HAP-1 (cell line): ENCODE results near the gene TFF2.

Source experiments
- DNase-seq, 2 experiments: peaks; one replicate each; pipeline ENCODE4 v3.0.0-alpha.2; 2016 to 2020; ENCODE audit warnings: low spot score in 2 of 2
- H3K27me3 ChIP-seq: fragments of 250-450 bp; sonication (Bioruptor Pico); 2 replicates; pipeline ENCODE4 v1.5.1; 2020; ENCODE audit warnings: low read depth, mild to moderate bottlenecking, moderate library complexity
- H3K36me3 ChIP-seq: fragments of 250-450 bp; sonication (Bioruptor Pico); replicated peaks from 2 replicates; pipeline ENCODE4 v1.5.1; 2020; ENCODE audit warnings: mild to moderate bottlenecking
- H3K4me1 ChIP-seq: fragments of 250-450 bp; sonication (Bioruptor Pico); 2 replicates; pipeline ENCODE4 v1.5.1; 2020; ENCODE audit warnings: mild to moderate bottlenecking
- H3K4me3 ChIP-seq: fragments of 250-450 bp; sonication (Bioruptor Pico); 2 replicates; pipeline ENCODE4 v1.5.1; 2020; ENCODE audit warnings: mild to moderate bottlenecking, moderate library complexity
- H3K9me3 ChIP-seq: fragments of 250-450 bp; sonication (Bioruptor Pico); 2 replicates; pipeline ENCODE4 v1.5.1; 2020; ENCODE audit warnings: mild to moderate bottlenecking, moderate library complexity
- in situ Hi-C: fragments of 300-500 bp; cut with MboI; formaldehyde crosslinking; loops from 3 replicates; pipeline ENCODE4 v1.14.3; 2020; ENCODE audit warnings: low sequenced_read_pairs, inconsistent platforms, mixed read lengths

Gene TFF2

DNA sequence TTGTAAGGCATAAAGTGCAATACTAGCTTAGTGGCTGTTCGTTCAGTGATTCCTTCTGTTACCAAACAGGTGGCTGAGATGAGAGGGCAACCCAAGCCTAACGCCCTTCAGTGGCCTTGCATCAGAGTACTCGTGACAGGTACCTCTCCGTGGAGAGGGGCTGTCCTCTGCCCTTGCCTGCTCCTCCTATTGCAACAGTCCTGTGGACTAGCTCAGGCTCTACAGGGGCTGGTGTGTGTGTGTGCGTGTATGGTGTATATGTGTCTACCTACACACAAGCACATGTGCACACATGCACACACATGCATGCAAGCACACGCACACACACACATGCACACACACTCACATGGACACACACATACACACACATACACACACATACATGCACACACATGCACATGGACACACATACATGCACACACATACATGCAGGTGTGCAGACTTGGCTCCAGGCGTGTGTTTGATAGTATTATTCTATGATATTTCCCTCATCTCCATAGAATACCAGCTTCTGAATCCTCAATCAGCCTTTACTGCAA, 50.7 kb downstream of the TFF2 start:
- H3K36me3 ChIP-seq, result no peaks in the 10 kb centered on the region
- DNase-seq, result no peak
- in situ Hi-C loops, result no loop called here
- no peaks in the 10 kb centered on the region for H3K9me3 ChIP-seq
- H3K4me3 ChIP-seq, result no peak overlapping the region
- no peaks in the 10 kb centered on the region for H3K27me3 ChIP-seq
- H3K4me1 ChIP-seq, result no peaks in the 10 kb centered on the region

- Histone ChIP-seq H3K36me3 (no peaks in the 10 kb centered on the region), H3K9me3 (no peaks in the 10 kb centered on the region), H3K27me3 (no peaks in the 10 kb centered on the region), H3K4me3 (no peak overlapping the region), H3K4me1 (no peaks in the 10 kb centered on the region)
- in situ Hi-C loops, result no loop called here
- no peak for DNase-seq
Observed at GRCh38 chr21:42299324-42300044, 51.3 kb downstream of the TFF2 start.

DNA sequence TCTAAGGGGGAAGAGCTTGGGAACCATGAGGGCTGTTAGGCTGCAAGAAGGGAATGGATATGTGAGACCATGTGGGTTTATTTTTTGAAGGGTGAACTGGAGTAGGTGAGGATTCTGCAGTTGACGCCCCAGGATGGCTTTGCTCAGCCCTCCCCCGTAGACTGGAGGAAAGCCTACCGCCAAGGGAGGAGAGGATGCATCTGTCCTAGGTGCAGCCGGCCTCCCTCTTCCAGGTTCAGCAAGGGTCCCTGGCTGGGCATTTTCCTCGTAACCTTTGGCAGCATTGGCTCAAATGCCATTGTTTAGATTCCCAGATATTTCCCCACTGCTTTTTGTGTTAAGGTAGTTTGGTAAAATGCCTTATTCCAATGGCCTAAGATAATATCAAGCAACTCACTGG, 52.1 kb downstream of the TFF2 start:
- H3K36me3 ChIP-seq, result no peaks in the 10 kb centered on the region
- no peaks in the 10 kb centered on the region for H3K9me3 ChIP-seq
- in situ Hi-C loops, result no loop called here
- DNase-seq, result no peak
- H3K27me3 ChIP-seq, result no peaks in the 10 kb centered on the region
- H3K4me3 ChIP-seq, result no peak overlapping the region
- H3K4me1 ChIP-seq, result no peaks in the 10 kb centered on the region

- no peak overlapping the region for H3K4me3 ChIP-seq
- H3K36me3 ChIP-seq, result no peaks in the 10 kb centered on the region
- H3K27me3 ChIP-seq, result no peaks in the 10 kb centered on the region
- no peaks in the 10 kb centered on the region for H3K4me1 ChIP-seq
- no peak for DNase-seq
- in situ Hi-C loops, result no loop called here
- no peaks in the 10 kb centered on the region for H3K9me3 ChIP-seq
Observed at GRCh38 chr21:42298237-42298636, 52.6 kb downstream of the TFF2 start.

DNA sequence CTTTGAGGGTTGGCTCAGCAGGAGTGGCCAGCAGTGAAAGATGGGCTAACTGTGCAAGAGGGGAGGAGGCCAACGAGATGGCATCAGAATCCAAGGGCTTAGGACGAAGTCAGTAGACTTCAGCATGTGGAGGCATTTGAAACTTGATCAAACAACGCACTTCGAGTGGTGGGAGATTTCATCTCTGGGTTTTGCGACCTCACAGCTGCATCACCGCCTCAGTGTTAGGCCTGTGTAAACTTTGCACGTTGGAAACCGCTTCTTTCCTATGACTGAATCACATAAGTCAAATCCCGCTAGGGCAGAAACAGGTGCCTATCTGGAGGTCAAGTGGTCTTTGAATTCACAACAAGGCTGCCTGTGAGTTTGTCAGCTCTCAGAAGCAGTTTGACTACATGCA, 53.4 kb downstream of the TFF2 start:
- no peaks in the 10 kb centered on the region for H3K36me3 ChIP-seq
- no peaks in the 10 kb centered on the region for H3K27me3 ChIP-seq
- H3K9me3 ChIP-seq, result no peaks in the 10 kb centered on the region
- H3K4me1 ChIP-seq, result no peaks in the 10 kb centered on the region
- in situ Hi-C loops, result no loop called here
- no peak overlapping the region for H3K4me3 ChIP-seq
- no peak for DNase-seq

DNA sequence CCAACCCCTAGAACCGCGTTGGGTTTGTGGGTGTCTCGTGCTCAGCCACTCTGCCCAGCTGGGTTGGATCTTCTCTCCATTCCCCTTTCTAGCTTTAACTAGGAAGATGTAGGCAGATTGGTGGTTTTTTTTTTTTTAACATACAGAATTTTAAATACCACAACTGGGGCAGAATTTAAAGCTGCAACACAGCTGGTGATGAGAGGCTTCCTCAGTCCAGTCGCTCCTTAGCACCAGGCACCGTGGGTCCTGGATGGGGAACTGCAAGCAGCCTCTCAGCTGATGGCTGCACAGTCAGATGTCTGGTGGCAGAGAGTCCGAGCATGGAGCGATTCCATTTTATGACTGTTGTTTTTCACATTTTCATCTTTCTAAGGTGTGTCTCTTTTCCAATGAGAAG, 54.3 kb downstream of the TFF2 start:
- H3K4me3 ChIP-seq, result no peak overlapping the region
- no peak for DNase-seq
- in situ Hi-C loops, result no loop called here
- H3K9me3 ChIP-seq, result no peaks in the 10 kb centered on the region
- no peaks in the 10 kb centered on the region for H3K27me3 ChIP-seq
- H3K36me3 ChIP-seq, result no peaks in the 10 kb centered on the region
- no peaks in the 10 kb centered on the region for H3K4me1 ChIP-seq
